Measurements from ENCODE around the gene ITGA3.

DNA sequence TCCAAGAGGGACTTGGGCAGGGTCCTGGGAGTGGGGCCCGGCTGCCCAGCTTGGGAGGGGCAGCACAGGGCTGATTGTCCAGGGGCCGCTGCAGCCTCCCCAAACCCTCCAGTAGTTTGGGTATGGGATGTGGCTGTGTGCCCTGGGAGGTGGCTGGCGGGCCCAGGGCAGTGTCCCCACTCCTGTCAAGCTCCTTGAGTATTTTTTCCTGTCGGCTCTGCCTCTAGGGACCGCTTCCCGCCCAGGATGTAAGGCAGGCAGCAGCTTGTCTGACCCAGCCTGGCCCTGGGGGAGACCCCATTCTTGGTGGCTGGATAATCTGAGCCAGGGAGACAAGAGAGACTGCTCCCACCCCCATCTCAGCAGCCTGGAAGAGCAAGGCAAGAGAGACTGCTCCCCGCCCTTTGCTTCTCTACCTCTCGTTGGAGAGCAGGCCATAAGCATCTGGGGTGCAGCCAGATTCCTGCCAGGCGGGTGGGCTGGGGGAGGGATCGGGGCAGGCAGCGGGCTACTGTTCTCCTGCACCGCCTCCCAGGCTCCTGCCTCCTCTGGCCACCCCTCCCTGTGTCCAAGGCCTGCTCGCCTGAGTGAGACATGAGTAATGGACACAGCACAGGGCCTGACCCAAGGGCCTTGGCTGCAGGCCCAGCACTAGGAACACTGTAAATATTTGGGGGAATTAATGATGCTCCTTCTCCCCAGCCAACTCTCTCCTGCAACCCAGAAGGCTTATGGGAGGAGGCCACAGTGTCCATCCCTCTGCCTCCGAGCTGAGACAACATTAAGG is 18.4 kb upstream of the ITGA3 start:
- TF ChIP-seq, protein P1, sequence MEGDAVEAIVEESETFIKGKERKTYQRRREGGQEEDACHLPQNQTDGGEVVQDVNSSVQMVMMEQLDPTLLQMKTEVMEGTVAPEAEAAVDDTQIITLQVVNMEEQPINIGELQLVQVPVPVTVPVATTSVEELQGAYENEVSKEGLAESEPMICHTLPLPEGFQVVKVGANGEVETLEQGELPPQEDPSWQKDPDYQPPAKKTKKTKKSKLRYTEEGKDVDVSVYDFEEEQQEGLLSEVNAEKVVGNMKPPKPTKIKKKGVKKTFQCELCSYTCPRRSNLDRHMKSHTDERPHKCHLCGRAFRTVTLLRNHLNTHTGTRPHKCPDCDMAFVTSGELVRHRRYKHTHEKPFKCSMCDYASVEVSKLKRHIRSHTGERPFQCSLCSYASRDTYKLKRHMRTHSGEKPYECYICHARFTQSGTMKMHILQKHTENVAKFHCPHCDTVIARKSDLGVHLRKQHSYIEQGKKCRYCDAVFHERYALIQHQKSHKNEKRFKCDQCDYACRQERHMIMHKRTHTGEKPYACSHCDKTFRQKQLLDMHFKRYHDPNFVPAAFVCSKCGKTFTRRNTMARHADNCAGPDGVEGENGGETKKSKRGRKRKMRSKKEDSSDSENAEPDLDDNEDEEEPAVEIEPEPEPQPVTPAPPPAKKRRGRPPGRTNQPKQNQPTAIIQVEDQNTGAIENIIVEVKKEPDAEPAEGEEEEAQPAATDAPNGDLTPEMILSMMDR (IDR thresholded peaks at IDR 0.05), result no peak
- TF ChIP-seq POLR2A (IDR thresholded peaks at IDR 0.05), result no peak

Measured in testis (tissue), 2 donors.